ENCODE measurements around the gene GPR4.

DNA sequence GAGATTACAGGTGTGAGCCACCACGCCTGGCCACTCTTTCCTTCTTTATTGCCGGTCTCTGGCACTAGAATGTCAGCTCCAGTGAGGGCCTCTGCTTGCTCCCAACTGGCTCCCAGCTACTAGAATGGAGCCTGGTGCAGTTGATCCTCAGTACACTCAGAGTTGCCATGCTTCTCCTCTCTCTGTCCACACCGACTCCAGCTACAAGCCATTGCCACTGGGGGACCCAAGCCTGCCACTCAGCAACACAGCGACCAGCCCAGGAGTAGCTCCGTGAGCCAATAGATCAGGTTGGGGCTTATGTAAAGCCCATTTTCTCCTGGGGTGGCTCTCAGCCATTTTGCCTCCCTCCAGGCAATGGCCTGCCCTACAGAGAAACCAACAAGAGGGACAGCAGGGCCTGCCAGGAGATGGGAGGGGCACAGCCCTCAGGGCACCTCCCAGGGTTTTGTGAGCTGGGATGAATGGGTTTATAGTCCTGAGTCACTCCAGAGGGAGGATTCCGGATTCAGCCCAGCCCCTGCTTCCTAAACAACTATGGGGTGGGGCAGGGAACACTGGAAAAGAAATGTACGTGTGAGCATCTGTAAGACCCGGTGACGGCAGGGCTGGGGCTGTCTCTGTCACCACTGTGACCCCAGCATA is 53.9 kb downstream of the GPR4 start:
- TF ChIP-seq CTCF (IDR thresholded peaks at IDR 0.05; ENCODE audit: poor library complexity, severe bottlenecking) (no peak), RAD21 (conservative IDR thresholded peaks at IDR 0.05) (no peak), EZH2 (IDR thresholded peaks at IDR 0.05; ENCODE audit: borderline replicate concordance, insufficient read depth, low read length, poor library complexity, severe bottlenecking) (no peak)
